GM23338 (cell line): ENCODE measurements around the gene GRIK5. TPM values are rescaled to one million over a fixed set of nuclear protein-coding genes. Genes with fewer than 3 reads are reported as not detected.

ENCODE experiments used
- ATAC-seq: fragments of 200-7000 bp; cut with Tn5 transposase; 3 replicates; pipeline ENCODE4 v1.9.1; 2020
- DNase-seq: peaks from one replicate; pipeline ENCODE4 v3.0.0-alpha.2; 2015; ENCODE audit warnings: low spot score
- H2AFZ ChIP-seq: fragments of 200-600 bp; sonication (generic); 2 replicates; pipeline ENCODE4 v1.8.0; 2016; ENCODE audit warnings: antibody characterized with exemption, mild to moderate bottlenecking, moderate library complexity
- H3F3A ChIP-seq: fragments of 200-600 bp; sonication (generic); replicated peaks from 2 replicates; pipeline ENCODE4 v1.8.0; 2017; ENCODE audit warnings: antibody characterized with exemption, mixed run types, low read depth
- H3K27ac ChIP-seq: fragments of 200-600 bp; sonication (generic); 2 replicates; pipeline ENCODE4 v1.6.1; 2016; ENCODE audit warnings: low read depth
- H3K27me3 ChIP-seq: fragments of 200-600 bp; sonication (generic); 2 replicates; pipeline ENCODE4 v1.8.0; 2016; ENCODE audit warnings: mild to moderate bottlenecking, mixed run types, moderate library complexity; ENCODE audit not compliant: insufficient read depth
- H3K36me3 ChIP-seq: fragments of 200-600 bp; sonication (generic); 2 replicates; pipeline ENCODE4 v1.8.0; 2016; ENCODE audit warnings: mild to moderate bottlenecking; ENCODE audit not compliant: insufficient read depth
- H3K4me1 ChIP-seq: fragments of 200-600 bp; sonication (generic); 2 replicates; pipeline ENCODE4 v1.8.0; 2016; ENCODE audit warnings: mild to moderate bottlenecking, moderate library complexity; ENCODE audit not compliant: insufficient read depth
- H3K4me2 ChIP-seq: fragments of 200-600 bp; sonication (generic); 2 replicates; pipeline ENCODE4 v1.7.1; 2017; ENCODE audit warnings: mixed run types
- H3K4me3 ChIP-seq: fragments of 200-600 bp; sonication (generic); 2 replicates; pipeline ENCODE4 v1.6.1; 2016; ENCODE audit warnings: mixed run types
- H3K79me2 ChIP-seq: fragments of 200-600 bp; sonication (generic); replicated peaks from 2 replicates; pipeline ENCODE4 v1.8.0; 2017; ENCODE audit warnings: mild to moderate bottlenecking; ENCODE audit not compliant: insufficient read depth
- H3K9me2 ChIP-seq: fragments of 200-600 bp; sonication (generic); 2 replicates; pipeline ENCODE4 v1.8.0; 2017; ENCODE audit not compliant: insufficient read depth
- H4K20me1 ChIP-seq: fragments of 200-600 bp; sonication (generic); replicated peaks from 2 replicates; pipeline ENCODE4 v1.8.0; 2017; ENCODE audit warnings: mild to moderate bottlenecking; ENCODE audit not compliant: insufficient read depth
- H3K27ac Mint-ChIP-seq: 2 replicates; pipeline ENCODE4 v1.8.0; 2020; ENCODE audit warnings: inconsistent platforms, mild to moderate bottlenecking, moderate library complexity, mixed read lengths
- H3K27me3 Mint-ChIP-seq: 3 replicates; pipeline ENCODE4 v1.8.0; 2022; ENCODE audit warnings: low read depth, mild to moderate bottlenecking, moderate library complexity, mixed read lengths, inconsistent platforms; ENCODE audit not compliant: insufficient read depth, poor library complexity
- H3K36me3 Mint-ChIP-seq: 3 replicates; pipeline ENCODE4 v1.8.0; 2021; ENCODE audit warnings: low read depth, mild to moderate bottlenecking, inconsistent platforms, moderate library complexity, mixed read lengths
- H3K4me1 Mint-ChIP-seq: 3 replicates; pipeline ENCODE4 v1.8.0; 2020; ENCODE audit warnings: mild to moderate bottlenecking, inconsistent platforms, mixed read lengths
- H3K4me3 Mint-ChIP-seq: 3 replicates; pipeline ENCODE4 v1.8.0; 2021; ENCODE audit warnings: moderate library complexity, mild to moderate bottlenecking, inconsistent platforms, mixed read lengths
- H3K9me3 Mint-ChIP-seq: 3 replicates; pipeline ENCODE4 v1.8.0; 2020; ENCODE audit warnings: moderate library complexity, mild to moderate bottlenecking, inconsistent platforms, mixed read lengths
- EZH2phosphoT487 ChIP-seq: fragments of 200-600 bp; sonication (generic); IDR thresholded peaks from one replicate; pipeline ENCODE4 v1.8.1; 2018; ENCODE audit warnings: antibody characterized with exemption; ENCODE audit not compliant: unreplicated experiment
- JUNB ChIP-seq: IDR thresholded peaks from one replicate; pipeline ENCODE4 v1.6.1; 2016; ENCODE audit warnings: antibody characterized with exemption; ENCODE audit not compliant: unreplicated experiment
- POLR2AphosphoS5 ChIP-seq: IDR thresholded peaks from 2 replicates; pipeline ENCODE4 v1.6.1; 2016; ENCODE audit warnings: antibody characterized with exemption, low read depth
- STAT1 ChIP-seq: IDR thresholded peaks from one replicate; pipeline ENCODE4 v1.6.1; 2016; ENCODE audit warnings: antibody characterized with exemption; ENCODE audit not compliant: unreplicated experiment
- polyA plus RNA-seq: library from polyadenylated mRNA; unstranded; fragments of >200 nt; fragmentation: Nextera tagmentation; extraction: Ambion mirVana; gene quantifications from 2 replicates; pipeline ENCODE4 v1.2.1, GENCODE V29; 2016
- total RNA-seq: library from RNA; depleted of rRNA; stranded (reverse); fragments of >200 nt; shearing (Covaris generic); gene quantifications from 2 replicates; pipeline ENCODE4 v1.2.3, GENCODE V29; 2014
- TF ChIP-seq, protein P1 (sequence below): fragments of 250-450 bp; sonication (Bioruptor Pico); IDR thresholded peaks from 2 replicates; pipeline ENCODE4 v1.5.0; 2020; ENCODE audit warnings: mild to moderate bottlenecking, moderate library complexity
- TF ChIP-seq, protein P2 (sequence below): IDR thresholded peaks from one replicate; pipeline ENCODE4 v1.6.1; 2018; ENCODE audit warnings: antibody characterized with exemption; ENCODE audit not compliant: unreplicated experiment
- TF ChIP-seq, protein P3 (sequence below): IDR thresholded peaks from 2 replicates; pipeline ENCODE4 v1.6.1; 2016; ENCODE audit warnings: antibody characterized with exemption

GRIK5 gene
- total and polyA plus RNA-seq, 2 experiments from 2014 or later, result 5.1 to 42.5 TPM

GRCh38 chr19:42066075-42066754 lies 3.8 kb downstream of the GRIK5 start:
- Histone ChIP-seq H3K4me3 (no peak overlapping the region), H3K4me1 (peaks cover 20% of the 10 kb centered on the region), H2AFZ (no peak overlapping the region), H3K27me3 (no peaks in the 10 kb centered on the region), H3K4me2 (no peak overlapping the region), H4K20me1 (peaks cover 12% of the 10 kb centered on the region), H3K9me2 (no peaks in the 10 kb centered on the region), H3F3A (peaks cover 6% of the 10 kb centered on the region; the same call in 1 of the 2 replicates), H3K79me2 (peaks cover 28% of the 10 kb centered on the region), H3K27ac (no peak overlapping the region; the same call in 1 of the 2 replicates), H3K36me3 (peaks cover 3% of the 10 kb centered on the region; the same call in 1 of the 2 replicates)
- H3K27me3 Mint-ChIP-seq, result peaks cover 10% of the 10 kb centered on the region
- no peak for ATAC-seq
- peaks cover 36% of the 10 kb centered on the region for H3K36me3 Mint-ChIP-seq
- TF ChIP-seq EZH2phosphoT487, result no peak
- TF ChIP-seq, protein P1, sequence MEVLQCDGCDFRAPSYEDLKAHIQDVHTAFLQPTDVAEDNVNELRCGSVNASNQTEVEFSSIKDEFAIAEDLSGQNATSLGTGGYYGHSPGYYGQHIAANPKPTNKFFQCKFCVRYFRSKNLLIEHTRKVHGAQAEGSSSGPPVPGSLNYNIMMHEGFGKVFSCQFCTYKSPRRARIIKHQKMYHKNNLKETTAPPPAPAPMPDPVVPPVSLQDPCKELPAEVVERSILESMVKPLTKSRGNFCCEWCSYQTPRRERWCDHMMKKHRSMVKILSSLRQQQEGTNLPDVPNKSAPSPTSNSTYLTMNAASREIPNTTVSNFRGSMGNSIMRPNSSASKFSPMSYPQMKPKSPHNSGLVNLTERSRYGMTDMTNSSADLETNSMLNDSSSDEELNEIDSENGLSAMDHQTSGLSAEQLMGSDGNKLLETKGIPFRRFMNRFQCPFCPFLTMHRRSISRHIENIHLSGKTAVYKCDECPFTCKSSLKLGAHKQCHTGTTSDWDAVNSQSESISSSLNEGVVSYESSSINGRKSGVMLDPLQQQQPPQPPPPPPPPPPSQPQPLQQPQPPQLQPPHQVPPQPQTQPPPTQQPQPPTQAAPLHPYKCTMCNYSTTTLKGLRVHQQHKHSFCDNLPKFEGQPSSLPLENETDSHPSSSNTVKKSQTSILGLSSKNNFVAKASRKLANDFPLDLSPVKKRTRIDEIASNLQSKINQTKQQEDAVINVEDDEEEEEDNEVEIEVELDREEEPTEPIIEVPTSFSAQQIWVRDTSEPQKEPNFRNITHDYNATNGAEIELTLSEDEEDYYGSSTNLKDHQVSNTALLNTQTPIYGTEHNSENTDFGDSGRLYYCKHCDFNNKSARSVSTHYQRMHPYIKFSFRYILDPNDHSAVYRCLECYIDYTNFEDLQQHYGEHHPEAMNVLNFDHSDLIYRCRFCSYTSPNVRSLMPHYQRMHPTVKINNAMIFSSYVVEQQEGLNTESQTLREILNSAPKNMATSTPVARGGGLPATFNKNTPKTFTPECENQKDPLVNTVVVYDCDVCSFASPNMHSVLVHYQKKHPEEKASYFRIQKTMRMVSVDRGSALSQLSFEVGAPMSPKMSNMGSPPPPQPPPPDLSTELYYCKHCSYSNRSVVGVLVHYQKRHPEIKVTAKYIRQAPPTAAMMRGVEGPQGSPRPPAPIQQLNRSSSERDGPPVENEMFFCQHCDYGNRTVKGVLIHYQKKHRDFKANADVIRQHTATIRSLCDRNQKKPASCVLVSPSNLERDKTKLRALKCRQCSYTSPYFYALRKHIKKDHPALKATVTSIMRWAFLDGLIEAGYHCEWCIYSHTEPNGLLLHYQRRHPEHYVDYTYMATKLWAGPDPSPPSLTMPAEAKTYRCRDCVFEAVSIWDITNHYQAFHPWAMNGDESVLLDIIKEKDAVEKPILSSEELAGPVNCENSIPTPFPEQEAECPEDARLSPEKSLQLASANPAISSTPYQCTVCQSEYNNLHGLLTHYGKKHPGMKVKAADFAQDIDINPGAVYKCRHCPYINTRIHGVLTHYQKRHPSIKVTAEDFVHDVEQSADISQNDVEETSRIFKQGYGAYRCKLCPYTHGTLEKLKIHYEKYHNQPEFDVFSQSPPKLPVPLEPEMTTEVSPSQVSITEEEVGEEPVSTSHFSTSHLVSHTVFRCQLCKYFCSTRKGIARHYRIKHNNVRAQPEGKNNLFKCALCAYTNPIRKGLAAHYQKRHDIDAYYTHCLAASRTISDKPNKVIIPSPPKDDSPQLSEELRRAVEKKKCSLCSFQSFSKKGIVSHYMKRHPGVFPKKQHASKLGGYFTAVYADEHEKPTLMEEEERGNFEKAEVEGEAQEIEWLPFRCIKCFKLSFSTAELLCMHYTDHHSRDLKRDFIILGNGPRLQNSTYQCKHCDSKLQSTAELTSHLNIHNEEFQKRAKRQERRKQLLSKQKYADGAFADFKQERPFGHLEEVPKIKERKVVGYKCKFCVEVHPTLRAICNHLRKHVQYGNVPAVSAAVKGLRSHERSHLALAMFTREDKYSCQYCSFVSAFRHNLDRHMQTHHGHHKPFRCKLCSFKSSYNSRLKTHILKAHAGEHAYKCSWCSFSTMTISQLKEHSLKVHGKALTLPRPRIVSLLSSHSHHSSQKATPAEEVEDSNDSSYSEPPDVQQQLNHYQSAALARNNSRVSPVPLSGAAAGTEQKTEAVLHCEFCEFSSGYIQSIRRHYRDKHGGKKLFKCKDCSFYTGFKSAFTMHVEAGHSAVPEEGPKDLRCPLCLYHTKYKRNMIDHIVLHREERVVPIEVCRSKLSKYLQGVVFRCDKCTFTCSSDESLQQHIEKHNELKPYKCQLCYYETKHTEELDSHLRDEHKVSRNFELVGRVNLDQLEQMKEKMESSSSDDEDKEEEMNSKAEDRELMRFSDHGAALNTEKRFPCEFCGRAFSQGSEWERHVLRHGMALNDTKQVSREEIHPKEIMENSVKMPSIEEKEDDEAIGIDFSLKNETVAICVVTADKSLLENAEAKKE (CRISPR knock-in tag), result no peak
- DNase-seq, result peak; percentile 84
- peaks cover 8% of the 10 kb centered on the region for H3K4me1 Mint-ChIP-seq
- no peak overlapping the region for H3K27ac Mint-ChIP-seq
- 0 out of 3 replicates have a peak, but pooled peaks cover 3% of the 10 kb centered on the region for H3K9me3 Mint-ChIP-seq
- no peak overlapping the region for H3K4me3 Mint-ChIP-seq

GRCh38 chr19:42065511-42065910 lies 4.5 kb downstream of the GRIK5 start:
- Histone ChIP-seq H3K79me2 (peaks cover 28% of the 10 kb centered on the region), H3K27ac (no peak overlapping the region), H3K4me1 (peaks cover 17% of the 10 kb centered on the region), H3K4me3 (no peak overlapping the region), H3K36me3 (peaks cover 3% of the 10 kb centered on the region; the same call in 1 of the 2 replicates), H2AFZ (no peak overlapping the region), H4K20me1 (peaks cover 12% of the 10 kb centered on the region), H3F3A (peaks cover 6% of the 10 kb centered on the region; the same call in 1 of the 2 replicates), H3K4me2 (no peak overlapping the region), H3K9me2 (no peaks in the 10 kb centered on the region), H3K27me3 (no peaks in the 10 kb centered on the region)
- ATAC-seq, result no peak
- DNase-seq, result no peak
- TF ChIP-seq, protein P2, sequence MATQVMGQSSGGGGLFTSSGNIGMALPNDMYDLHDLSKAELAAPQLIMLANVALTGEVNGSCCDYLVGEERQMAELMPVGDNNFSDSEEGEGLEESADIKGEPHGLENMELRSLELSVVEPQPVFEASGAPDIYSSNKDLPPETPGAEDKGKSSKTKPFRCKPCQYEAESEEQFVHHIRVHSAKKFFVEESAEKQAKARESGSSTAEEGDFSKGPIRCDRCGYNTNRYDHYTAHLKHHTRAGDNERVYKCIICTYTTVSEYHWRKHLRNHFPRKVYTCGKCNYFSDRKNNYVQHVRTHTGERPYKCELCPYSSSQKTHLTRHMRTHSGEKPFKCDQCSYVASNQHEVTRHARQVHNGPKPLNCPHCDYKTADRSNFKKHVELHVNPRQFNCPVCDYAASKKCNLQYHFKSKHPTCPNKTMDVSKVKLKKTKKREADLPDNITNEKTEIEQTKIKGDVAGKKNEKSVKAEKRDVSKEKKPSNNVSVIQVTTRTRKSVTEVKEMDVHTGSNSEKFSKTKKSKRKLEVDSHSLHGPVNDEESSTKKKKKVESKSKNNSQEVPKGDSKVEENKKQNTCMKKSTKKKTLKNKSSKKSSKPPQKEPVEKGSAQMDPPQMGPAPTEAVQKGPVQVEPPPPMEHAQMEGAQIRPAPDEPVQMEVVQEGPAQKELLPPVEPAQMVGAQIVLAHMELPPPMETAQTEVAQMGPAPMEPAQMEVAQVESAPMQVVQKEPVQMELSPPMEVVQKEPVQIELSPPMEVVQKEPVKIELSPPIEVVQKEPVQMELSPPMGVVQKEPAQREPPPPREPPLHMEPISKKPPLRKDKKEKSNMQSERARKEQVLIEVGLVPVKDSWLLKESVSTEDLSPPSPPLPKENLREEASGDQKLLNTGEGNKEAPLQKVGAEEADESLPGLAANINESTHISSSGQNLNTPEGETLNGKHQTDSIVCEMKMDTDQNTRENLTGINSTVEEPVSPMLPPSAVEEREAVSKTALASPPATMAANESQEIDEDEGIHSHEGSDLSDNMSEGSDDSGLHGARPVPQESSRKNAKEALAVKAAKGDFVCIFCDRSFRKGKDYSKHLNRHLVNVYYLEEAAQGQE, result no peak
- TF ChIP-seq, protein P3, sequence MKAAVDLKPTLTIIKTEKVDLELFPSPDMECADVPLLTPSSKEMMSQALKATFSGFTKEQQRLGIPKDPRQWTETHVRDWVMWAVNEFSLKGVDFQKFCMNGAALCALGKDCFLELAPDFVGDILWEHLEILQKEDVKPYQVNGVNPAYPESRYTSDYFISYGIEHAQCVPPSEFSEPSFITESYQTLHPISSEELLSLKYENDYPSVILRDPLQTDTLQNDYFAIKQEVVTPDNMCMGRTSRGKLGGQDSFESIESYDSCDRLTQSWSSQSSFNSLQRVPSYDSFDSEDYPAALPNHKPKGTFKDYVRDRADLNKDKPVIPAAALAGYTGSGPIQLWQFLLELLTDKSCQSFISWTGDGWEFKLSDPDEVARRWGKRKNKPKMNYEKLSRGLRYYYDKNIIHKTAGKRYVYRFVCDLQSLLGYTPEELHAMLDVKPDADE, result no peak
- TF ChIP-seq POLR2AphosphoS5, result no peak
- TF ChIP-seq JUNB, result no peak
- no peak for TF ChIP-seq STAT1
- Mint-ChIP-seq H3K36me3 (peaks cover 37% of the 10 kb centered on the region), H3K27me3 (peaks cover 10% of the 10 kb centered on the region), H3K9me3 (0 out of 3 replicates have a peak, but pooled peaks cover 2% of the 10 kb centered on the region), H3K4me3 (no peak overlapping the region), H3K27ac (no peak overlapping the region), H3K4me1 (peaks cover 4% of the 10 kb centered on the region)
